Measurements from ENCODE around the gene KCP. TPM values are rescaled to one million over a fixed set of nuclear protein-coding genes. Genes with fewer than 3 reads are reported as not detected.

Gene KCP
- total RNA-seq, 1 experiment from 2014 or later: 1.6 TPM

DNA sequence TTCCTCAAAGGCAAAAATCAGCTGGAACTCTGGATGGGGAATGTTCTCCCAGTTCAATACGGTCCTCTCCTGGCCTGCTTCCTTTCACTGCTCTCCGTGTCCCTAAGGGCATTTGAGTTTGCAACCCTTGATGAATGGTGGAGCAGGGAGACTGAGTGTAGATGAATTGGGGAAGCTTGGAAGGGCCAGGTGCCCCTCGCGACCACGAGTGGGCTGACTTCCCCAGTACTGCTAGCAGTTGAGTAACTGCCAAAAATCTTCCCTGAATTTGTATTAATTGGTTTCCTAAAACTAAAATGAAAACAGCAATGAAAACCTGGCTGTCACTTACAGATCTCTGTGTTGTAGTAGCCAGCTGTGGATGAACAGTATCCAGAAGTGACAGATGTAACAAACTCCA, 40.8 kb upstream of the KCP start:
- DNase-seq (ENCODE audit: low read depth, low spot score) (no peak), ATAC-seq (no peak)
- H3K79me2 ChIP-seq (ENCODE audit: insufficient read depth, low read length): no peaks in the 10 kb centered on the region
- no peak overlapping the region for H3K9ac ChIP-seq (ENCODE audit: low read length)
- POLR2A ChIA-PET: no interaction called here
- no peaks in the 10 kb centered on the region for H3K4me1 ChIP-seq (ENCODE audit: control insufficient read depth in 1 of 2, insufficient read depth in 2 of 2, low read length in 2 of 2)
- H3K9me3 ChIP-seq (ENCODE audit: control insufficient read depth in 1 of 2, insufficient read depth in 1 of 2, low read depth in 1 of 2, low read length in 2 of 2): no peaks in the 10 kb centered on the region
- H2AFZ ChIP-seq (ENCODE audit: low read depth, low read length, poor library complexity, severe bottlenecking): no peak overlapping the region
- no peaks in the 10 kb centered on the region for H3K27me3 ChIP-seq (ENCODE audit: insufficient read depth, low read length)
- RAD21 ChIA-PET (ENCODE audit: low non-redundant PET in 1 of 2, low total read pairs in 2 of 2, uncharacterized antibody in 2 of 2, unreplicated experiment in 2 of 2): no interaction called here
- intact Hi-C loops (cut with micrococcal nuclease): no loop called here
- H3K9me2 ChIP-seq (ENCODE audit: insufficient read depth): no peaks in the 10 kb centered on the region
- no peaks in the 10 kb centered on the region for H4K20me1 ChIP-seq (ENCODE audit: insufficient read depth)
- H3K36me3 ChIP-seq (ENCODE audit: control insufficient read depth in 1 of 2, insufficient read depth in 2 of 2, low read length in 2 of 2): peaks cover 19 to 29% of the 10 kb centered on the region in 2 experiments; a peak in 3 of 4 replicates
- CTCF ChIA-PET: no interaction called here
- H3K27ac ChIP-seq (ENCODE audit: low read depth, low read length): no peak overlapping the region
- no TSS peak for BruUV-seq (replicated peaks)
- H3K4me3 ChIP-seq (replicated peaks in 1 of 2; ENCODE audit: low read depth in 1 of 2, low read length in 2 of 2): no peak overlapping the region
- TF ChIP-seq POLR2AphosphoS5 (IDR thresholded peaks at IDR 0.05; ENCODE audit: low read depth, low read length): no peak
- no peak for TF ChIP-seq ZNF274 (IDR thresholded peaks at IDR 0.05; ENCODE audit: low read depth, low read length)
- no peak for TF ChIP-seq RAD21 (IDR thresholded peaks at IDR 0.05; ENCODE audit: low read depth)
- TF ChIP-seq YY1 (IDR thresholded peaks at IDR 0.05; ENCODE audit: extremely low read depth, insufficient replicate concordance, low read depth, low read length): no peak
- no peak for TF ChIP-seq SP1 (IDR thresholded peaks at IDR 0.05; ENCODE audit: low read depth)
- no peak for TF ChIP-seq POLR2A (IDR thresholded peaks at IDR 0.05; ENCODE audit: borderline replicate concordance, extremely low read depth, insufficient read depth, insufficient read length)
- TF ChIP-seq, protein P1, sequence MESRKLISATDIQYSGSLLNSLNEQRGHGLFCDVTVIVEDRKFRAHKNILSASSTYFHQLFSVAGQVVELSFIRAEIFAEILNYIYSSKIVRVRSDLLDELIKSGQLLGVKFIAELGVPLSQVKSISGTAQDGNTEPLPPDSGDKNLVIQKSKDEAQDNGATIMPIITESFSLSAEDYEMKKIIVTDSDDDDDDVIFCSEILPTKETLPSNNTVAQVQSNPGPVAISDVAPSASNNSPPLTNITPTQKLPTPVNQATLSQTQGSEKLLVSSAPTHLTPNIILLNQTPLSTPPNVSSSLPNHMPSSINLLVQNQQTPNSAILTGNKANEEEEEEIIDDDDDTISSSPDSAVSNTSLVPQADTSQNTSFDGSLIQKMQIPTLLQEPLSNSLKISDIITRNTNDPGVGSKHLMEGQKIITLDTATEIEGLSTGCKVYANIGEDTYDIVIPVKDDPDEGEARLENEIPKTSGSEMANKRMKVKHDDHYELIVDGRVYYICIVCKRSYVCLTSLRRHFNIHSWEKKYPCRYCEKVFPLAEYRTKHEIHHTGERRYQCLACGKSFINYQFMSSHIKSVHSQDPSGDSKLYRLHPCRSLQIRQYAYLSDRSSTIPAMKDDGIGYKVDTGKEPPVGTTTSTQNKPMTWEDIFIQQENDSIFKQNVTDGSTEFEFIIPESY (IDR thresholded peaks at IDR 0.05; ENCODE audit: extremely low read depth, insufficient replicate concordance, low read length): no peak
- TF ChIP-seq ZFX (IDR thresholded peaks at IDR 0.05): no peak
- TF ChIP-seq, protein P2, sequence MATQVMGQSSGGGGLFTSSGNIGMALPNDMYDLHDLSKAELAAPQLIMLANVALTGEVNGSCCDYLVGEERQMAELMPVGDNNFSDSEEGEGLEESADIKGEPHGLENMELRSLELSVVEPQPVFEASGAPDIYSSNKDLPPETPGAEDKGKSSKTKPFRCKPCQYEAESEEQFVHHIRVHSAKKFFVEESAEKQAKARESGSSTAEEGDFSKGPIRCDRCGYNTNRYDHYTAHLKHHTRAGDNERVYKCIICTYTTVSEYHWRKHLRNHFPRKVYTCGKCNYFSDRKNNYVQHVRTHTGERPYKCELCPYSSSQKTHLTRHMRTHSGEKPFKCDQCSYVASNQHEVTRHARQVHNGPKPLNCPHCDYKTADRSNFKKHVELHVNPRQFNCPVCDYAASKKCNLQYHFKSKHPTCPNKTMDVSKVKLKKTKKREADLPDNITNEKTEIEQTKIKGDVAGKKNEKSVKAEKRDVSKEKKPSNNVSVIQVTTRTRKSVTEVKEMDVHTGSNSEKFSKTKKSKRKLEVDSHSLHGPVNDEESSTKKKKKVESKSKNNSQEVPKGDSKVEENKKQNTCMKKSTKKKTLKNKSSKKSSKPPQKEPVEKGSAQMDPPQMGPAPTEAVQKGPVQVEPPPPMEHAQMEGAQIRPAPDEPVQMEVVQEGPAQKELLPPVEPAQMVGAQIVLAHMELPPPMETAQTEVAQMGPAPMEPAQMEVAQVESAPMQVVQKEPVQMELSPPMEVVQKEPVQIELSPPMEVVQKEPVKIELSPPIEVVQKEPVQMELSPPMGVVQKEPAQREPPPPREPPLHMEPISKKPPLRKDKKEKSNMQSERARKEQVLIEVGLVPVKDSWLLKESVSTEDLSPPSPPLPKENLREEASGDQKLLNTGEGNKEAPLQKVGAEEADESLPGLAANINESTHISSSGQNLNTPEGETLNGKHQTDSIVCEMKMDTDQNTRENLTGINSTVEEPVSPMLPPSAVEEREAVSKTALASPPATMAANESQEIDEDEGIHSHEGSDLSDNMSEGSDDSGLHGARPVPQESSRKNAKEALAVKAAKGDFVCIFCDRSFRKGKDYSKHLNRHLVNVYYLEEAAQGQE (IDR thresholded peaks at IDR 0.05; ENCODE audit: low read depth): no peak
- no peak for TF ChIP-seq JUND (IDR thresholded peaks at IDR 0.05)
- TF ChIP-seq FOSL1 (IDR thresholded peaks at IDR 0.05; ENCODE audit: low read depth): no peak
- TF ChIP-seq, protein P3, sequence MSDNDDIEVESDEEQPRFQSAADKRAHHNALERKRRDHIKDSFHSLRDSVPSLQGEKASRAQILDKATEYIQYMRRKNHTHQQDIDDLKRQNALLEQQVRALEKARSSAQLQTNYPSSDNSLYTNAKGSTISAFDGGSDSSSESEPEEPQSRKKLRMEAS (IDR thresholded peaks at IDR 0.05): no peak
- TF ChIP-seq EZH2phosphoT487 (IDR thresholded peaks at IDR 0.05; ENCODE audit: borderline replicate concordance): no peak
- H3K4me2 ChIP-seq (ENCODE audit: low read length): no peak overlapping the region

Measured in HCT116 (cell line).